ENCODE measurements around the gene CYP2U1. TPM values are rescaled to one million over a fixed set of nuclear protein-coding genes. Genes with fewer than 3 reads are reported as not detected.

The CYP2U1 gene
- total RNA-seq, 2 experiments from 2014 or later = 1.4 to 1.6 TPM

DNA sequence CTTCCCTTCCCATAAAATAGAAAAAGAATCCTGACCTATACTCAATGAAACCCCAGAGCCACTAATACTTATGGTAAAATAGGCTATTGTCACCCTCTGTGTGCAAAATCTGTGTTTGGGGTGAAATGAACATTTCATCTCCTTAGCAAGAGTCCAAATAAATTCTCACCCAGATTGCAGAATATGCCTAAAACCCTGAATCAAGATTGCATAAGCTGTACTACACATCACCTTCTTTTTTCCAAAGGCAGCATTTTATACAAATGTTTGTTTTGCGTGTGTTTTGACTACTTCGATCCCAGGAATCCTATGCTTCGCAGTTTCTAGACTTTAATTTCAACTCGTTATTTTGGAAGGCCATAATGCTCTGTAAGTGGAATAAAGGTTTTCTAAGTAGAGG, 46.1 kb downstream of the CYP2U1 start:
- POLR2A ChIA-PET = no interaction called here
- no peaks in the 10 kb centered on the region for H3K4me1 Mint-ChIP-seq
- CTCF ChIA-PET = no interaction called here
- peaks cover 12% of the 10 kb centered on the region for H3K9me3 Mint-ChIP-seq
- no peak overlapping the region for H3K27ac Mint-ChIP-seq
- no peaks in the 10 kb centered on the region for H3K27me3 Mint-ChIP-seq
- H3K36me3 Mint-ChIP-seq (ENCODE audit: low read depth) = peaks cover 4% of the 10 kb centered on the region
- no peak overlapping the region for H3K4me3 Mint-ChIP-seq
- DNase-seq = no peak

DNA sequence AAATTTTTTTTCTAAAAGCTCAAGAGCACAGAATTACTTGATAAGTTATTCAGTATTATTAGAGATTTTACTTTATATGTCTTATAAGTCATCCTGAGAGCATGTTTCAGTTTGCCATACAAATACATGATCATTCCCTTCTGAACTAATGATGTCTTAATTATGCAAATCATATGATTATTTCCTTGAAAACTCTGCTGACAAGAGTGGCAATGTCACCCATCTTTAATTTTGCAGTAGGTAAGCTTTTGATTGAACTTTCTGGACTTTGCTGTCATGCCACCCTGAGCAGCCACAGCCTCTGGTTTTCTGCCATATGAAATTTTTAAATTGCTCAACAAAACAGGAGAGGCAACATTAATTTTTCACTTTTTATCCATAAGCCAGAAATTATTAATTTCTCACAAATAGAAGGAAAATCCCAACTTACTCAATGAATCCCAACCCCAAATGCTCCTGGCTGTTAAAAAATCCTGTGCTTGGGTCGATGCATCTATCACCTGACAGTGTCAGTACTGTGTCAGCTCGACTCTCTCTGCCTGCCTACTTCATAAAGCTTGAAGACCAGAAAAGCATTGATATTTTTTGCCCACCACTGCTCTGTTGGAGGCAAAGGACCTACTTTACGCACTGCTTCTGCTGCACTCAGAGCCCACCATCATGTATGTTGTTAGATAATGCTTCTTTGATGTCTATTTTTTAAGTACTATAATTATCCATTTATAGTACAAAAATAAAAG, 46.8 kb downstream of the CYP2U1 start:
- POLR2A ChIA-PET = no interaction called here
- H3K4me3 Mint-ChIP-seq = no peak overlapping the region

DNA sequence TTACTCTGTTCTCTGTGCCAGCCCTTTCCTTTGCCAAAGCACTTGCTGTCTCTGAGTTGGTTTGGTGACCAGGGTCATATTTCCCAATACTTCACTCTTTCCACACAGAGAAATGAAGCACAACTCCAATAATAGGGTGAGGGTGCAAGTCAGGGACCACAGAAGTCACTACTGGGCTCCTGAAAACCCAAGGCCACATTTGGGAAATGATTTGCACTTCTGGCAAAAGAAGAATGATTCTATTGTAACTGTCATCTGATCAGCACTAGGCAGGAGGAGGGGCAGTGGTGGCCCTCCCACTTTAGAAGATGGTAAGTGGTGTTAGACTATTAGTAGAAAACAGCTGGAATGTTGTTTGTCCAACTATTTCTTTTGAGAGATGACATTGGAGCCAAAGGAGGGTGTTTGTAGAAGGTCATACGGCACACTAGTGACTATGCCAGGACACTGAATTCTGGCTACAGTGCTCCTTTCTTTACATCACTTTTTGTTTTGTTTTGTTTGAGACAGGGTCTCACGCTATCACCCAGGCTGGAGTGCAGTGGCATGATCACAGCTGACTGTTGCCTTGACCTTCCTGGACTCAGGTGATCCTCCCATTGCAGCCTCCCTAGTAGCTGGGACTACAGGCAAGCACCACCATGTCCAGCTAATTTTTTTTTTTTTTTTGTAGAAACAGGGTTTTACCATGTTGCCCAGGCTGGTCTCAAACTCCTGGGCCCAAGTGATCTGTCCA, 47.5 kb downstream of the CYP2U1 start:
- Mint-ChIP-seq H3K27me3 (no peaks in the 10 kb centered on the region), H3K4me3 (no peak overlapping the region), H3K27ac (no peak overlapping the region), H3K36me3 (ENCODE audit: low read depth) (peaks cover 4% of the 10 kb centered on the region), H3K9me3 (peaks cover 12% of the 10 kb centered on the region), H3K4me1 (no peaks in the 10 kb centered on the region)
- DNase-seq = no peak
- ChIA-PET POLR2A (no interaction called here), CTCF (no interaction called here)

More for the DNA sequence above, 46.8 kb downstream of the CYP2U1 start:
- Mint-ChIP-seq H3K27me3 (no peaks in the 10 kb centered on the region), H3K27ac (no peak overlapping the region), H3K36me3 (ENCODE audit: low read depth) (peaks cover 4% of the 10 kb centered on the region), H3K4me1 (no peaks in the 10 kb centered on the region), H3K9me3 (peaks cover 12% of the 10 kb centered on the region)
- no peak for DNase-seq
- CTCF ChIA-PET = no interaction called here

DNA sequence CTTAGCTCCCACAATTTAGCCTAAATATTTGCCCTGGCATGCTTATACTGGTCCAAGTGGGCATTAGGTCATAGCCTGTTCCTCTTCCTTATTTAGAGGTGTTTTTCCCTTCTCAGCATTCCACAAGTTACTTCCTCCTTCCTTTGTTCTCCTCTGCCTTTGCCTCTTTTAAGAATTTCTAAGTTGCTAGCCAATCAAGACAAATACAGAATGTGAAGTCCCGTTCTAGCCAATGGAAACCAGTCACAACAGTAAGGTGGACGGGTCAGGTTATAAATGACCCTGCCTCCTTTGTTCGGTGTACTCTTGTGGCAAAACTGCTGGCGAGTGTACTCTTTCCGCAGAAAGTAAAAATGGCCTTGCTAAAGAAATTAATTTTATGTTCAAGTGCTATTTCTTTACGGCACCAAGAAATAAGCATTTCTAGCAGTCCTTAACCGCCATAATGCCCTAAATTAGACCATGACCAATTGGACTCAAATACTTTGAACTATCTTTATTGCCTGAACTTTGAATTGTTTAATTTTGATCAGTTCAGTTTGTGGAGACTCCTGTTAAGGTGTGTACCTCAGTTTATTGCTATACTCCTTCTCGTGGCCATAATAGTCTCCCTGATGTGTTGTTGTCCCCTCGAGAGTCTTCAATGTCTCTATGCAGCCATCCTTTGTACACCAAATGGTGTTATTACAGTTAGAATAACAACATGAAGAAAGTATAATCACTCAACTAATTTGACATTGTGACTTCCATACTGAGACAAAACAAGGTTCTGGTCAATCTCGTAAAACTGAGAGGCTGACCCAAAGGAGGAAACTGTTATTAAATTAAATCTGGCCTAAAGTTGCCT, 56.8 kb downstream of the CYP2U1 start:
- no peak overlapping the region for H3K27ac Mint-ChIP-seq
- ChIA-PET POLR2A (interaction anchor here (1.1 to 1.3 kb wide), 2 partner anchors 58 to 175 kb away, joined by 3 to 4 read pairs; no protein-coding TSS in a partner anchor), CTCF (no interaction called here)
- DNase-seq = no peak
- peaks cover 29% of the 10 kb centered on the region for H3K4me1 Mint-ChIP-seq
- H3K27me3 Mint-ChIP-seq = no peaks in the 10 kb centered on the region
- no peaks in the 10 kb centered on the region for H3K9me3 Mint-ChIP-seq
- peaks cover 9% of the 10 kb centered on the region for H3K36me3 Mint-ChIP-seq (ENCODE audit: low read depth)
- no peak overlapping the region for H3K4me3 Mint-ChIP-seq

DNA sequence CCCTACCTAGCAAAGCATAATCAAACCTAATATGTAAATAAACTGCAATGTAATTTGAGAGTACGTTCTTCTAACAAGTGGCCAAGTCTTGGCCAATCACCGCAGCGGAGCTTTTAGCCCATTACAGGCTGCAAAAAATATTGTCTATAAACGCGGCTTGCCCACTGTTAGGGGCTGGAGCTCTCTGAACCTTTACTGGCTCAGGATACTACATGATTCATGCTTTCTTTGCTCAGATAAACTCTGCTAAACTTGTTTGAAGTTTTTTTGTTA, 57.4 kb downstream of the CYP2U1 start:
- DNase-seq = no peak
- Mint-ChIP-seq H3K27me3 (no peaks in the 10 kb centered on the region), H3K4me3 (no peak overlapping the region), H3K4me1 (peaks cover 32% of the 10 kb centered on the region), H3K36me3 (ENCODE audit: low read depth) (peaks cover 9% of the 10 kb centered on the region), H3K27ac (no peak overlapping the region), H3K9me3 (no peaks in the 10 kb centered on the region)
- ChIA-PET CTCF (no interaction called here), POLR2A (interaction anchor here (1.1 to 2.3 kb wide), 4 partner anchors 11 to 662 kb away, joined by 3 to 8 read pairs (median 5); partner anchors contain the start of gene OSTC)

DNA sequence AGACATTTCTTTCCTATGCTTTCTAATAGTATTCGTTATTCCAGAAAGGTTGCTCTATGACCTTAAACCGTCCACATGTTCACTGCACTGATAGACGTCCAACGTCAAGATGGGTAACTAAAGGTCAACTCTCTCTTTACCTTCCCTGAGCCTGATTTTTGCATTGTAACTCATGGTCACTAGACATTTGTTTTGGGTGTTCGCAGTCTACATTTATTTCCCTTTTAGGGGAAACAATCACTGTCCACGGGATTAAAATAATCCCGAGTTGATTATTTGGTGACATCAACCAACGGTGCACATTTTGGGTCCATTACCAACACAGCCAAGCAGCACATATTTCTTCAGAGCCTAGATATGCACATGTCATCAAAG, 57.8 kb downstream of the CYP2U1 start:
- peak overlapping the region; percentile 74 for H3K27ac Mint-ChIP-seq
- DNase-seq = no peak
- H3K36me3 Mint-ChIP-seq (ENCODE audit: low read depth) = peaks cover 9% of the 10 kb centered on the region
- H3K9me3 Mint-ChIP-seq = no peaks in the 10 kb centered on the region
- H3K27me3 Mint-ChIP-seq = no peaks in the 10 kb centered on the region
- CTCF ChIA-PET = no interaction called here
- H3K4me1 Mint-ChIP-seq = peaks cover 34% of the 10 kb centered on the region
- POLR2A ChIA-PET = interaction anchor here (1.1 to 2.3 kb wide), 5 partner anchors 10 to 662 kb away, joined by 3 to 8 read pairs (median 5); partner anchors contain the start of gene OSTC
- H3K4me3 Mint-ChIP-seq = peak overlapping the region; percentile 84

DNA sequence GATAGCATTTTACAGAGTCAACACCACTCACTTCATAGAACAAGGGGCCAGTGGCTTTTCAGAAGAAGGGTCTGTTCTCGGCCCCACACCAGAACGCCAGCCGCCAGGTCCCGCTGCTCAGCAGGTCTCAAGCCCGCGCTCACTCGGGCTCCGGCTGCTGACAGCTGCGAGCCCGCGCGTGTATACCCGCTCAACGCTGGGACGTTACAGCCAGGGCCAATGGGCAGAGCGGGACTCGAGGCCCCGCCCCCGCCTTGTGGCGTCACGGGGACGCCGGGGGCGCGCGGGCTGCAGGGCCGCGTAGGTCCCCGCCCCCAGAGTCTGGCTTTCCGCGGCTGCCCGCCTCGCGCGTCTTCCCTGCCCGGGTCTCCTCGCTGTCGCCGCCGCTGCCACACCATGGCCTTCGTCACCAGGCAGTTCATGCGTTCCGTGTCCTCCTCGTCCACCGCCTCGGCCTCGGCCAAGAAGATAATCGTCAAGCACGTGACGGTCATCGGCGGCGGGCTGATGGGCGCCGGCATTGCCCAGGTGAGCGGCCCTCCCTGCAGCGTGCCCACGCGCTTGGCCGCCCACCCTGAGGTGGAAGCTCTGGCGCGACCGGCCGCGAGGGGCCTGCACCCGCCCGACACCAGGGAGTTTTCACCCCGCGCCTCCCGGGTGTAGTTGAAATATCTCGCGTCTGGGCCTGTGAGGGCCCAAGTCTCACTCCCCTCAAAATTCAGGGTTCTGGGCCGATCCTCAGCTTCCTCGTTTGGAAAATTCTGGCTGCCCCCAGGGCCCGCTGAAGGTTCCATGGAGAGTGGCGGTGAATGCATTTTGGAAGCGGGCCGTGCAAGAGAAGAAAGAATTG, 58.4 kb downstream of the CYP2U1 start, which contains the start of gene HADH:
HADH (plus strand) TSS at position 353 of the 850 bp plus-strand sequence; CDS start at position 397, 44 bp downstream.
- Mint-ChIP-seq H3K36me3 (ENCODE audit: low read depth) (peaks cover 11% of the 10 kb centered on the region), H3K9me3 (no peaks in the 10 kb centered on the region), H3K27me3 (no peaks in the 10 kb centered on the region), H3K4me3 (peak within 1 kb of the TSS; percentile 84), H3K27ac (peak within 1 kb of the TSS; percentile 85), H3K4me1 (peaks cover 35% of the 10 kb centered on the region)
- ChIA-PET POLR2A (interaction anchor here (1.0 to 2.3 kb wide), 8 partner anchors 10 to 661 kb away, joined by 3 to 8 read pairs (median 4); partner anchors contain the start of genes CYP2U1, OSTC and PAPSS1), CTCF (interaction anchor here (0.9 to 1.7 kb wide), 2 partner anchors 29 to 184 kb away, joined by 3 to 4 read pairs; no protein-coding TSS in a partner anchor)
- peak; percentile 94 for DNase-seq

DNA sequence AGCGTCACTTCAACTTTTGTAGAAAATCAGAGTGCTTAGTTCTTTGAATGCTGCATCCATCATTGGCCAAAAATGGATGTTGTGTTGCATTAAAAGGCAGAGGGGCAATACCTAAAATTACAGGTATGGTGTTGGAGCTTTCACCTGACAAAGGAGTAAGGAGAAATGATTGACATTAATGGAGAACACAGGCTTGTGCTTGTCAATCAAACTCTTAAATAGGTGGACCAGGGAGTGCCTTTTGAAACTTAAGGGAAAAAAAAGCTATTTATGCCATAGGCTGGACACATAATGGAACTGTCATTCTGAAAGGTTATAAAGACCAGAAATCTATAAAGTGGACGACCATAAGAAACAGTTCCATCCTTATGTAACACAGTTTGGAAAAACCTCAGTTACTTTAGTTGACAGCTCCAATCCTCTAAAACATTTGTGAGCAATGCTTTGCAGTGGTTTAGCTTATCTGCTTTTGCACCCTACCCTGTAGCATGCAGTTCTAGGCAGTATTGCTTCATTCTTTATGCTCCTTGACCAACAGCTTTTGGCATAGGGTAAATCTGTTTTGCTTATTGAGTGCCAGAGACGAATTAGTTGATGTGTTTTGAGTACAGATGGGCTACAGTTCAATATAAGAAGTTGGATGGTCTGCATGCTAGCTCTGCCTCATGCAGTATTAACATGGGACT, 60.7 kb downstream of the CYP2U1 start:
- CTCF ChIA-PET = interaction anchor here (0.9 kb wide), 1 partner anchor 26 kb away, joined by 4 read pairs; no protein-coding TSS in a partner anchor
- no peak overlapping the region for H3K4me3 Mint-ChIP-seq
- H3K36me3 Mint-ChIP-seq (ENCODE audit: low read depth) = peaks cover 26% of the 10 kb centered on the region
- H3K27me3 Mint-ChIP-seq = no peaks in the 10 kb centered on the region
- no peak overlapping the region for H3K27ac Mint-ChIP-seq
- DNase-seq = no peak
- H3K4me1 Mint-ChIP-seq = peaks cover 35% of the 10 kb centered on the region
- POLR2A ChIA-PET = interaction anchor here (0.7 to 1.4 kb wide), 2 partner anchors 9 to 60 kb away, joined by 3 to 4 read pairs; partner anchors contain the start of gene CYP2U1
- H3K9me3 Mint-ChIP-seq = no peaks in the 10 kb centered on the region

DNA sequence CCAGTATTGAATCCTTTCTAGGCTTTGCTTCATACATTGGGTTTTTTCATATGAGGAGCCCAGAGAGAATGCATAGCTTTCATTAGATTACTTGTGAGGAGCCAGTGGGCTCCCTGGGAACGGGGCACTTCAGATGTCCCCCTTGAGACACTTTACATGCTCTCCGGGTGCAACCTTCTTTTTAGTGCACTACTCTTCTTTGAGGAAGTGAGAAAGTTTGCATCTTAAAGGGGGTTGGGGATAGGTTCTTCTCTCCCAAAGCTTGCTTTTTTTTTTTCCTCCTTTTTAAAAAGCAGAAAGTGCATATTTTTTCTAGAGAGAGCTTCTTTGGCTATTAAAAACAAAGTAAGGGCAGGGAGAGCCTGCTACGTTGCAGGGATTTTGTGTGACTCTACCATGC, 62.6 kb downstream of the CYP2U1 start:
- ChIA-PET POLR2A (interaction anchor here (0.6 to 0.7 kb wide), 2 partner anchors 12 to 52 kb away, joined by 3 read pairs; no protein-coding TSS in a partner anchor), CTCF (no interaction called here)
- Mint-ChIP-seq H3K9me3 (no peaks in the 10 kb centered on the region), H3K36me3 (ENCODE audit: low read depth) (peaks cover 38% of the 10 kb centered on the region), H3K4me1 (peaks cover 30% of the 10 kb centered on the region), H3K27me3 (no peaks in the 10 kb centered on the region), H3K27ac (no peak overlapping the region), H3K4me3 (no peak overlapping the region)
- no peak for DNase-seq

DNA sequence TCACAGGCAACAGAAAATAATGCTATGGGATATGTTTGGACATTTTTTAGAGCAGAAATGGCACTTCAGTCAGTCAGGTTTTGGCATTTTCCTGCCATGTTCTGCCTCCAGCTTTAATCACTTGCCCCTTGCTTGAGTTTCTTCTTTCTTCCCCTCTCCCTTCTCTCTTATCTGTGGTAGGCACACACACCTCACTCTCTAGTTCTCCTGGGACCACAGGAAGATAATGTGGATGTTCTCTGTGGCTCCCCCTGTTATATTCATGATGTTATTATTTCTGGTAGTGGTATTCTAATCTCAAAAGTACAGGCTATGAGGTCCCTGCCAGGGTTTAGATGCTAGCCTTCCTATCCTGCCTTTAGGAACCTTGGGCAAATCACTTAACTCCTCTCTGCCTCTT, 63.5 kb downstream of the CYP2U1 start:
- POLR2A ChIA-PET = no interaction called here

DNA sequence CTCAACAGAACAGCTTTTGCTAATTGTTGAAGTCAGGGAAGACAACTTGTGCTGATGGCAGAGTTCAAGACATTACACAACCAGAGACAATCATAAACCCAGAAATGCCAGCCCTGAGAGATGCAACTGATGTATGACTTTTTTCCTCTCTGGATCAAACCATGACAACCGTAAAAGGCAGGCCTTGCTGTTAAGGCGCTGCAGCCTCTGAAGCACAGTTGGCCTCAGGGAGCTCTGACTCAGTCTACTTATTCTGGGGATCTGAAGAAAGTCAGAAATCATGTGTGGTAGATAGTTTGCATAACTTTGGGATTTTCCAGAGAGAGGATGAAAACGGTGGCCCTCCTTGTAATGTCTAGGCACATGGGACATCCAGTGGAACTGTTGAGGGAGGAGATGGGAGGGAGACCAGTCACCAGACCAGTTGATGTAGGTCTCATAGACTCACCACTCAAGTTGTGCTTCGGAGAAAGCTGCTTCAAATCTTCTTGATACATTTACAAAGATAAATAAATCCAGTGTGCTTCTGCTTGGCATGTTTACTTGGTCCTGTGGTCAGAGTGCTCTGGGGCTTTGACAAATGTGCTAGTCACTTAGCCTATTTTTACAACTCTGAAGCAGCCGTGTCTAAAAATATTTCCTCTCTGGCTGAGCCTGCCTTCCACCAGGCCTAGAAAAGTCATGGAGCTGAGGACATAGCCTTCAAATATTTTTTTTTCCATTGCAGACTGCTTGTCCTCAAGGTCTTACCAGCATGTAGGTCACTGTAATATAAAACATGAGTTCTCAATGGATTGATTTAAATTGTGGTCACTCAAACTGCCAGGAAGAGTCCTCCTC, 65.8 kb downstream of the CYP2U1 start:
- Mint-ChIP-seq H3K4me3 (no peak overlapping the region), H3K4me1 (peaks cover 17% of the 10 kb centered on the region), H3K27me3 (no peaks in the 10 kb centered on the region), H3K9me3 (no peaks in the 10 kb centered on the region), H3K27ac (no peak overlapping the region), H3K36me3 (ENCODE audit: low read depth) (peaks cover 54% of the 10 kb centered on the region)
- no peak for DNase-seq
- POLR2A ChIA-PET = no interaction called here
- CTCF ChIA-PET = no interaction called here

More for the DNA sequence above, 63.5 kb downstream of the CYP2U1 start:
- H3K27ac Mint-ChIP-seq = no peak overlapping the region
- no peaks in the 10 kb centered on the region for H3K27me3 Mint-ChIP-seq
- CTCF ChIA-PET = no interaction called here
- no peaks in the 10 kb centered on the region for H3K9me3 Mint-ChIP-seq
- DNase-seq = no peak
- H3K4me3 Mint-ChIP-seq = no peak overlapping the region
- peaks cover 47% of the 10 kb centered on the region for H3K36me3 Mint-ChIP-seq (ENCODE audit: low read depth)
- peaks cover 27% of the 10 kb centered on the region for H3K4me1 Mint-ChIP-seq

Measured in activated CD4-positive, alpha-beta memory T cell treated with anti-CD3 and anti-CD28 coated beads, Interleukin-2, amount 10 ng/mL, durations not matched to agents 7 days and 5 days (primary cell).